Measurements from ENCODE around the gene SELENOO. TPM values are rescaled to one million over a fixed set of nuclear protein-coding genes. Genes with fewer than 3 reads are reported as not detected.
A peak's percentile ranks its signal among the peaks of the same experiment; 100 is the strongest.

SELENOO gene
- polyA plus RNA-seq, 1 of the 3 experiments (the other 2 are of a cell fraction) = 26.7 TPM

DNA sequence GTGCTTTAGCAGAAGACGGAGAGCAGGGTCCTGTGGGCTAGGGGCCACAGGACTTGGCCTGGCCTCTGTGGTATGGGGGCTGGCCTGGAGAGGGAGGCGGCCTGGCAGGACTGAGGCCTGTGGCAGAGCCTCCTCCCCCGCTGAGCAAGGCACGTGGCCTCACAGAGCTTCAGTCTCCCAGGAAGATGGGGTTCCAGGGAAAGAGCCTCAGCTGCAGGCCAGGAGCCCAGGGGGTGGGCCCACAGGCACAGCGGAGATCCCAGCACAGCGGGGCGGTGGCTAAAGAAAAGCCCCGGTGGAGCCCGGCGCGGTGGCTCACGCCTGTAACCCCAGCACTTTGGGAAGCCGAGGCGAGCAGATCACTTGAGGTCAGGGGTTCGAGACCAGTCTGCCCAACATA lies 58.5 kb downstream of the SELENOO start:
- Histone ChIP-seq H4K20me1 (ENCODE audit: insufficient read depth) (no peaks in the 10 kb centered on the region), H3F3A (replicated peaks; ENCODE audit: insufficient read depth) (no peaks in the 10 kb centered on the region), H3K79me2 (ENCODE audit: insufficient read depth) (peaks cover 27% of the 10 kb centered on the region), H3K9me2 (no peaks in the 10 kb centered on the region), H3K27me3 (ENCODE audit: insufficient read depth) (no peaks in the 10 kb centered on the region), H3K27ac (ENCODE audit: low read depth in 2 of 2, low read length in 1 of 2) (no peak overlapping the region), H3K9me3 (no peaks in the 10 kb centered on the region), H3K4me2 (peak overlapping the region; percentile 15; the same call in 1 of the 2 replicates), H3K4me1 (ENCODE audit: control insufficient read depth in 1 of 2, insufficient read depth in 2 of 2, low read depth in 1 of 2, low read length in 1 of 2) (peaks cover 14 to 25% of the 10 kb centered on the region in 2 experiments; a peak in 2 of 4 replicates), H2AFZ (ENCODE audit: low read depth) (no peak overlapping the region), H3K9ac (no peak overlapping the region), H3K4me3 (ENCODE audit: low read depth in 2 of 2, low read length in 1 of 2) (no peak overlapping the region), H3K36me3 (replicated peaks in 1 of 2; ENCODE audit: control insufficient read depth in 1 of 2, insufficient read depth in 2 of 2, low read length in 1 of 2) (peaks cover 0 to 23% of the 10 kb centered on the region in 2 experiments)
- ChIA-PET CTCF (interaction anchor here (1.3 to 4.7 kb wide), 5 partner anchors 8 to 266 kb away, joined by 3 to 32 read pairs (median 11); partner anchors contain the start of genes DENND6B, HDAC10 and SCO2), POLR2A (interaction anchor here (0.7 kb wide), 1 partner anchor 35 kb away, joined by 3 read pairs; no protein-coding TSS in a partner anchor)
- no peak for TF ChIP-seq JUND (IDR thresholded peaks at IDR 0.05)
- TF ChIP-seq POLR2AphosphoS5 (IDR thresholded peaks at IDR 0.05; ENCODE audit: low read depth, low read length) = no peak
- TF ChIP-seq, protein P1, sequence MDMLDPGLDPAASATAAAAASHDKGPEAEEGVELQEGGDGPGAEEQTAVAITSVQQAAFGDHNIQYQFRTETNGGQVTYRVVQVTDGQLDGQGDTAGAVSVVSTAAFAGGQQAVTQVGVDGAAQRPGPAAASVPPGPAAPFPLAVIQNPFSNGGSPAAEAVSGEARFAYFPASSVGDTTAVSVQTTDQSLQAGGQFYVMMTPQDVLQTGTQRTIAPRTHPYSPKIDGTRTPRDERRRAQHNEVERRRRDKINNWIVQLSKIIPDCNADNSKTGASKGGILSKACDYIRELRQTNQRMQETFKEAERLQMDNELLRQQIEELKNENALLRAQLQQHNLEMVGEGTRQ (IDR thresholded peaks at IDR 0.05; ENCODE audit: borderline replicate concordance, low read depth, low read length) = no peak
- no peak for TF ChIP-seq RAD21 (IDR thresholded peaks at IDR 0.05; ENCODE audit: low read length)
- no peak for TF ChIP-seq FOXM1 (IDR thresholded peaks at IDR 0.05; ENCODE audit: low read depth)
- TF ChIP-seq MEF2A (IDR thresholded peaks at IDR 0.05; ENCODE audit: borderline replicate concordance, low read depth) = no peak
- no peak for TF ChIP-seq TCF12 (IDR thresholded peaks at IDR 0.05)
- no peak for TF ChIP-seq ELF1 (IDR thresholded peaks at IDR 0.05)
- TF ChIP-seq, protein P2, sequence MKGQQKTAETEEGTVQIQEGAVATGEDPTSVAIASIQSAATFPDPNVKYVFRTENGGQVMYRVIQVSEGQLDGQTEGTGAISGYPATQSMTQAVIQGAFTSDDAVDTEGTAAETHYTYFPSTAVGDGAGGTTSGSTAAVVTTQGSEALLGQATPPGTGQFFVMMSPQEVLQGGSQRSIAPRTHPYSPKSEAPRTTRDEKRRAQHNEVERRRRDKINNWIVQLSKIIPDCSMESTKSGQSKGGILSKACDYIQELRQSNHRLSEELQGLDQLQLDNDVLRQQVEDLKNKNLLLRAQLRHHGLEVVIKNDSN (IDR thresholded peaks at IDR 0.05; ENCODE audit: borderline replicate concordance, low read depth) = no peak
- TF ChIP-seq RFX5 (IDR thresholded peaks at IDR 0.05; ENCODE audit: low read length) = no peak
- no peak for TF ChIP-seq NFIC (IDR thresholded peaks at IDR 0.05; ENCODE audit: borderline replicate concordance)
- no peak for TF ChIP-seq MXI1 (IDR thresholded peaks at IDR 0.05; ENCODE audit: low read depth, low read length)
- TF ChIP-seq EZH2phosphoT487 (IDR thresholded peaks at IDR 0.05; ENCODE audit: borderline replicate concordance, low read depth) = no peak
- TF ChIP-seq NRF1 (IDR thresholded peaks at IDR 0.05; ENCODE audit: low read depth, low read length) = no peak
- 91% methylated on average over 13 of the region's 15 CpGs for WGBS (ENCODE audit: low lambda C conversion rate)
- DNase-seq = no peak

DNA sequence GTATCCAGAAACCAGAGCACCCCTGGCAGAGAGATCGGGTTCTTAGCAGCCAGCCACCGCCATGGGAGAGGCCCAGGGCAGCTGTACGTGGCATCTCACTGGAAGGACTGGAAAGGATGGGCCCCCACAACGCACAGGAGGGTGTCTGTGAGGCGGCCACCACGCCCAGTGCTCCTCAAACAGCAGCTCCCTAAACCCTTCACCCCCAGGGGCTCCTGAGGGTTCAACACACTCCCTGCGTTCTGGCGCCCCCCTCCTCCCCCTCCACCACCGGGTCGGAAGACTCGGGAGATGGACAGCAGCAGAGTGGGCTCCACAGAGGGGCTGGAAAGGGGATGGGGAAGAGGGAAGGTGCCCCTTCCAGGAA lies 59.6 kb downstream of the SELENOO start:
- Histone ChIP-seq H3K27ac (ENCODE audit: low read depth in 2 of 2, low read length in 1 of 2) (peak overlapping the region; percentile 26 to 81), H3K4me3 (ENCODE audit: low read depth in 2 of 2, low read length in 1 of 2) (peak overlapping the region; percentile 67 to 72), H3K9ac (peak overlapping the region; percentile 73), H3K79me2 (ENCODE audit: insufficient read depth) (peaks cover 27% of the 10 kb centered on the region), H4K20me1 (ENCODE audit: insufficient read depth) (no peaks in the 10 kb centered on the region), H2AFZ (ENCODE audit: low read depth) (no peak overlapping the region), H3K4me2 (peak overlapping the region; percentile 91), H3K36me3 (replicated peaks in 1 of 2; ENCODE audit: control insufficient read depth in 1 of 2, insufficient read depth in 2 of 2, low read length in 1 of 2) (peaks cover 0 to 19% of the 10 kb centered on the region in 2 experiments), H3K4me1 (ENCODE audit: control insufficient read depth in 1 of 2, insufficient read depth in 2 of 2, low read depth in 1 of 2, low read length in 1 of 2) (peaks cover 14 to 25% of the 10 kb centered on the region in 2 experiments; a peak in 2 of 4 replicates), H3F3A (replicated peaks; ENCODE audit: insufficient read depth) (no peaks in the 10 kb centered on the region), H3K9me3 (no peaks in the 10 kb centered on the region), H3K9me2 (no peaks in the 10 kb centered on the region), H3K27me3 (ENCODE audit: insufficient read depth) (no peaks in the 10 kb centered on the region)
- ChIA-PET POLR2A (interaction anchor here (1.0 to 1.8 kb wide), 3 partner anchors 10 to 82 kb away, joined by 3 to 4 read pairs (median 3); no protein-coding TSS in a partner anchor), CTCF (interaction anchor here (2.9 to 4.9 kb wide), 6 partner anchors 9 to 81 kb away, joined by 11 to 34 read pairs (median 26); partner anchors contain the start of genes DENND6B and HDAC10)
- no peak for DNase-seq
- TF ChIP-seq FOXJ3 (CRISPR knock-in tag; IDR thresholded peaks at IDR 0.05) (no peak), POLR2AphosphoS5 (IDR thresholded peaks at IDR 0.05; ENCODE audit: low read depth, low read length) (no peak), RCOR1 (IDR thresholded peaks at IDR 0.05; ENCODE audit: low read length) (no peak)
- TF ChIP-seq, protein P3, sequence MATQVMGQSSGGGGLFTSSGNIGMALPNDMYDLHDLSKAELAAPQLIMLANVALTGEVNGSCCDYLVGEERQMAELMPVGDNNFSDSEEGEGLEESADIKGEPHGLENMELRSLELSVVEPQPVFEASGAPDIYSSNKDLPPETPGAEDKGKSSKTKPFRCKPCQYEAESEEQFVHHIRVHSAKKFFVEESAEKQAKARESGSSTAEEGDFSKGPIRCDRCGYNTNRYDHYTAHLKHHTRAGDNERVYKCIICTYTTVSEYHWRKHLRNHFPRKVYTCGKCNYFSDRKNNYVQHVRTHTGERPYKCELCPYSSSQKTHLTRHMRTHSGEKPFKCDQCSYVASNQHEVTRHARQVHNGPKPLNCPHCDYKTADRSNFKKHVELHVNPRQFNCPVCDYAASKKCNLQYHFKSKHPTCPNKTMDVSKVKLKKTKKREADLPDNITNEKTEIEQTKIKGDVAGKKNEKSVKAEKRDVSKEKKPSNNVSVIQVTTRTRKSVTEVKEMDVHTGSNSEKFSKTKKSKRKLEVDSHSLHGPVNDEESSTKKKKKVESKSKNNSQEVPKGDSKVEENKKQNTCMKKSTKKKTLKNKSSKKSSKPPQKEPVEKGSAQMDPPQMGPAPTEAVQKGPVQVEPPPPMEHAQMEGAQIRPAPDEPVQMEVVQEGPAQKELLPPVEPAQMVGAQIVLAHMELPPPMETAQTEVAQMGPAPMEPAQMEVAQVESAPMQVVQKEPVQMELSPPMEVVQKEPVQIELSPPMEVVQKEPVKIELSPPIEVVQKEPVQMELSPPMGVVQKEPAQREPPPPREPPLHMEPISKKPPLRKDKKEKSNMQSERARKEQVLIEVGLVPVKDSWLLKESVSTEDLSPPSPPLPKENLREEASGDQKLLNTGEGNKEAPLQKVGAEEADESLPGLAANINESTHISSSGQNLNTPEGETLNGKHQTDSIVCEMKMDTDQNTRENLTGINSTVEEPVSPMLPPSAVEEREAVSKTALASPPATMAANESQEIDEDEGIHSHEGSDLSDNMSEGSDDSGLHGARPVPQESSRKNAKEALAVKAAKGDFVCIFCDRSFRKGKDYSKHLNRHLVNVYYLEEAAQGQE (IDR thresholded peaks at IDR 0.05; ENCODE audit: low read depth, low read length) = no peak
- WGBS (ENCODE audit: low lambda C conversion rate) = 19% methylated on average over 10 of the region's 11 CpGs
